ENCODE results near the gene EIF4B.

DNA sequence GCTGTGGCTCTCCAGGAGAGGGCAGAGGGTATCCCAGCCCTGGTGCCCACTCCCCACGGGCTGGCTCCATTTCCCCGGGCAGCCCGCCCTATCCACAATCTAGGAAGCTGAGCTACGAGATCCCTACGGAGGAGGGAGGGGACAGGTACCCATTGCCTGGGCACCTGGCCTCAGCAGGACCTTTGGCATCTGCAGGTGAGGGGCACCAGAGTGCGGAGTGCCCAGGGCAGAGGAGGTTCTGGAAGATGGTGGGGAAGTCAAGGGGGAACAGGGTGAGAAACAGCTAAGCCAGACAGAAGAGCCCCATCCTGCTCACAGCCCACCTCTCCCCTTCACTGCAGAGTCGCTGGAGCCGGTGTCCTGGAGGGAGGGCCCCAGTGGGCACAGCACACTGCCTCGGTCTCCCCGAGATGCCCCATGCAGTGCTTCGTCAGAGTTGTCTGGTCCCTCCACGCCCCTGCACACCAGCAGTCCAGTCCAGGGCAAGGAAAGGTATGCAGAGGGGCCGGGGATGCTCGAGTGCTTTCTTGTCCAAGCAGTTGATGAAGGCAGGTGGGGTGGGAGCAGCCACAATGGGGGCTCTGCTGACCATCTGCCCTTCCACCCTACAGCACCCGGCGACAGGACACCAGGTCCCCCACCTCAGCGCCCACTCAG, 53.9 kb downstream of the EIF4B start:
- TF ChIP-seq, protein P1, sequence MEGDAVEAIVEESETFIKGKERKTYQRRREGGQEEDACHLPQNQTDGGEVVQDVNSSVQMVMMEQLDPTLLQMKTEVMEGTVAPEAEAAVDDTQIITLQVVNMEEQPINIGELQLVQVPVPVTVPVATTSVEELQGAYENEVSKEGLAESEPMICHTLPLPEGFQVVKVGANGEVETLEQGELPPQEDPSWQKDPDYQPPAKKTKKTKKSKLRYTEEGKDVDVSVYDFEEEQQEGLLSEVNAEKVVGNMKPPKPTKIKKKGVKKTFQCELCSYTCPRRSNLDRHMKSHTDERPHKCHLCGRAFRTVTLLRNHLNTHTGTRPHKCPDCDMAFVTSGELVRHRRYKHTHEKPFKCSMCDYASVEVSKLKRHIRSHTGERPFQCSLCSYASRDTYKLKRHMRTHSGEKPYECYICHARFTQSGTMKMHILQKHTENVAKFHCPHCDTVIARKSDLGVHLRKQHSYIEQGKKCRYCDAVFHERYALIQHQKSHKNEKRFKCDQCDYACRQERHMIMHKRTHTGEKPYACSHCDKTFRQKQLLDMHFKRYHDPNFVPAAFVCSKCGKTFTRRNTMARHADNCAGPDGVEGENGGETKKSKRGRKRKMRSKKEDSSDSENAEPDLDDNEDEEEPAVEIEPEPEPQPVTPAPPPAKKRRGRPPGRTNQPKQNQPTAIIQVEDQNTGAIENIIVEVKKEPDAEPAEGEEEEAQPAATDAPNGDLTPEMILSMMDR (IDR thresholded peaks at IDR 0.05), result no peak
- TF ChIP-seq POLR2AphosphoS5 (IDR thresholded peaks at IDR 0.05; ENCODE audit: low read depth, low read length), result no peak; the same call in none of the 2 replicates
- TF ChIP-seq TCF7L2 (IDR thresholded peaks at IDR 0.05; ENCODE audit: low read depth, low read length), result no peak
